ENCODE data around the gene DDX59. TPM values are rescaled to one million over a fixed set of nuclear protein-coding genes. Genes with fewer than 3 reads are reported as not detected.
A peak's percentile ranks its signal among the peaks of the same experiment; 100 is the strongest.

DDX59 gene
- total RNA-seq: 10 to 100 TPM; 23.6 to 30.1 (median 24.2) TPM

- DNase-seq (ENCODE audit: low spot score in 2 of 2): peak; percentile 94 to 95
- peak within 1 kb of the TSS; percentile 97 for H3K27ac ChIP-seq
- no peaks in the 10 kb centered on the region for H3K9me3 ChIP-seq
- peaks cover 0 to 5% of the 10 kb centered on the region in 2 donors for H3K4me1 ChIP-seq
- peak within 1 kb of the TSS; percentile 72 to 93 (median 83) for H3K4me3 ChIP-seq
- no peaks in the 10 kb centered on the region for H3K27me3 ChIP-seq
- TF ChIP-seq CTCF (IDR thresholded peaks at IDR 0.05): peak in 1 of 3 donors; percentile 12
- TF ChIP-seq POLR2AphosphoS5 (IDR thresholded peaks at IDR 0.05): peak; percentile 89 to 94 (median 93)
- peak; percentile 66 for TF ChIP-seq POLR2A (IDR thresholded peaks at IDR 0.05)
- no peaks in the 10 kb centered on the region for H3K36me3 ChIP-seq
- intact Hi-C loops (cut with DNase I; ENCODE audit: low total_unique reads): no loop called here
Measured at GRCh38 chr1:200669314-200670241, at the start of gene DDX59. Gene DDX59, minus strand, starts transcription at chr1:200669907. Its CDS starts 3,167 bp downstream, at chr1:200666740.

GRCh38 chr1:200714504-200715187 is 44.9 kb upstream of the DDX59 start:
- Histone ChIP-seq H3K27me3 (no peaks in the 10 kb centered on the region), H3K36me3 (no peaks in the 10 kb centered on the region), H3K4me1 (no peaks in the 10 kb centered on the region), H3K9me3 (no peaks in the 10 kb centered on the region), H3K4me3 (no peak overlapping the region), H3K27ac (no peak overlapping the region)
- intact Hi-C loops (cut with DNase I; ENCODE audit: low total_unique reads): no loop called here
- DNase-seq (ENCODE audit: low spot score in 2 of 2): no peak
- TF ChIP-seq POLR2AphosphoS5 (IDR thresholded peaks at IDR 0.05) (no peak), POLR2A (IDR thresholded peaks at IDR 0.05) (no peak), CTCF (IDR thresholded peaks at IDR 0.05) (no peak)

- Histone ChIP-seq H3K4me1 (no peaks in the 10 kb centered on the region), H3K36me3 (no peaks in the 10 kb centered on the region), H3K9me3 (no peaks in the 10 kb centered on the region), H3K27ac (no peak overlapping the region), H3K4me3 (no peak overlapping the region), H3K27me3 (no peaks in the 10 kb centered on the region)
- TF ChIP-seq POLR2AphosphoS5 (IDR thresholded peaks at IDR 0.05) (no peak), POLR2A (IDR thresholded peaks at IDR 0.05) (no peak), CTCF (IDR thresholded peaks at IDR 0.05) (no peak)
- intact Hi-C loops (cut with DNase I; ENCODE audit: low total_unique reads): no loop called here
- DNase-seq (ENCODE audit: low spot score in 2 of 2): no peak
Measured at GRCh38 chr1:200710166-200710565, 40.5 kb upstream of the DDX59 start.

- TF ChIP-seq CTCF (IDR thresholded peaks at IDR 0.05) (no peak), POLR2A (IDR thresholded peaks at IDR 0.05) (no peak), POLR2AphosphoS5 (IDR thresholded peaks at IDR 0.05) (no peak)
- Histone ChIP-seq H3K27me3 (no peaks in the 10 kb centered on the region), H3K4me1 (no peaks in the 10 kb centered on the region), H3K4me3 (no peak overlapping the region), H3K27ac (no peak overlapping the region), H3K9me3 (no peaks in the 10 kb centered on the region), H3K36me3 (no peaks in the 10 kb centered on the region)
- intact Hi-C loops (cut with DNase I; ENCODE audit: low total_unique reads): no loop called here
- DNase-seq (ENCODE audit: low spot score in 2 of 2): no peak
Measured at GRCh38 chr1:200708769-200709168, 39.1 kb upstream of the DDX59 start.

- H3K27ac ChIP-seq: no peak overlapping the region
- H3K4me1 ChIP-seq: no peaks in the 10 kb centered on the region
- H3K36me3 ChIP-seq: no peaks in the 10 kb centered on the region
- TF ChIP-seq POLR2AphosphoS5 (IDR thresholded peaks at IDR 0.05) (no peak), POLR2A (IDR thresholded peaks at IDR 0.05) (no peak), CTCF (IDR thresholded peaks at IDR 0.05) (no peak)
- intact Hi-C loops (cut with DNase I; ENCODE audit: low total_unique reads): no loop called here
- no peak for DNase-seq (ENCODE audit: low spot score in 2 of 2)
- no peak overlapping the region for H3K4me3 ChIP-seq
- no peaks in the 10 kb centered on the region for H3K9me3 ChIP-seq
- no peaks in the 10 kb centered on the region for H3K27me3 ChIP-seq
Measured at GRCh38 chr1:200708161-200708560, 38.5 kb upstream of the DDX59 start.
